ENCODE results near the gene CHST11.

The CHST11 gene

GRCh38 chr12:104434129-104434528 is 22.6 kb upstream of the CHST11 start:
- no peak for DNase-seq

- no peak for DNase-seq
Observed at GRCh38 chr12:104435175-104435574, 21.6 kb upstream of the CHST11 start.

- DNase-seq = no peak
Observed at GRCh38 chr12:104435765-104436164, 21.0 kb upstream of the CHST11 start.

GRCh38 chr12:104436790-104437189 is 20.0 kb upstream of the CHST11 start:
- DNase-seq = no peak

GRCh38 chr12:104438134-104438533 is 18.6 kb upstream of the CHST11 start:
- DNase-seq = no peak

- DNase-seq = no peak
Observed at GRCh38 chr12:104439137-104439536, 17.6 kb upstream of the CHST11 start.

GRCh38 chr12:104443008-104443407 is 13.7 kb upstream of the CHST11 start:
- no peak for DNase-seq

- DNase-seq = no peak
Observed at GRCh38 chr12:104446646-104447421, 9.9 kb upstream of the CHST11 start.

GRCh38 chr12:104448031-104448430 is 8.7 kb upstream of the CHST11 start:
- DNase-seq = no peak

- DNase-seq = no peak
Observed at GRCh38 chr12:104448451-104448850, 8.3 kb upstream of the CHST11 start.

GRCh38 chr12:104450700-104451099 is 6.0 kb upstream of the CHST11 start:
- no peak for DNase-seq

- DNase-seq = no peak
Observed at GRCh38 chr12:104452087-104452486, 4.7 kb upstream of the CHST11 start.

GRCh38 chr12:104453133-104453532 is 3.6 kb upstream of the CHST11 start:
- no peak for DNase-seq

- DNase-seq = peak in 1 of 2 experiments; percentile 8
Observed at GRCh38 chr12:104454997-104455396, 1.8 kb upstream of the CHST11 start.

- DNase-seq = no peak
Observed at GRCh38 chr12:104455578-104456416, 951 bp upstream of the CHST11 start.

GRCh38 chr12:104456950-104457745 is 400 bp downstream of the CHST11 start:
- peak in 1 of 2 experiments; percentile 73 for DNase-seq

- no peak for DNase-seq
Observed at GRCh38 chr12:104457746-104458693, 1.3 kb downstream of the CHST11 start.

GRCh38 chr12:104458694-104459367 is 2.1 kb downstream of the CHST11 start:
- no peak for DNase-seq

- DNase-seq = no peak
Observed at GRCh38 chr12:104459368-104459909, 2.7 kb downstream of the CHST11 start.

- DNase-seq = no peak
Observed at GRCh38 chr12:104460041-104460719, 3.4 kb downstream of the CHST11 start.
